Upper lobe of left lung (tissue), 6 donors: ENCODE measurements around the gene MESP2. TPM values are rescaled to one million over a fixed set of nuclear protein-coding genes. Genes with fewer than 3 reads are reported as not detected.

Experiments used
- ATAC-seq, 2 donors: fragments of 200-7000 bp; cut with Tn5 transposase; one replicate each; pipeline ENCODE4 v1.9.1; 2022; ENCODE audit warnings: mild to moderate bottlenecking in 2 of 2, moderate library complexity in 2 of 2; ENCODE audit not compliant: low FRiP score in 2 of 2
- DNase-seq, 2 donors: peaks; one replicate each; pipeline ENCODE4 v3.0.0-alpha.2; 2019 to 2020
- H3K27ac ChIP-seq, 4 donors: fragments of 200-600 bp; sonication (generic); one replicate each; pipeline ENCODE4 v1.5.1; 2016 to 2019
- H3K27me3 ChIP-seq, 4 donors: fragments of 200-600 bp; sonication (generic); one replicate each; pipeline ENCODE4 v1.5.1; 2017 to 2019
- H3K36me3 ChIP-seq, 4 donors: fragments of 200-600 bp; sonication (generic); one replicate each; pipeline ENCODE4 v1.5.1; 2016 to 2019
- H3K4me1 ChIP-seq, 4 donors: fragments of 200-600 bp; sonication (generic); one replicate each; pipeline ENCODE4 v1.5.1; 2018 to 2019
- H3K4me3 ChIP-seq, 4 donors: fragments of 200-600 bp; sonication (generic); one replicate each; pipeline ENCODE4 v1.5.1; 2017 to 2019; ENCODE audit warnings: mild to moderate bottlenecking in 2 of 4, moderate library complexity in 1 of 4
- H3K9me3 ChIP-seq, 4 donors: fragments of 200-600 bp; sonication (generic); one replicate each; pipeline ENCODE4 v1.5.1; 2018 to 2019
- EP300 ChIP-seq, 4 donors: sonication (generic); formaldehyde crosslinking; IDR thresholded peaks; one replicate each; pipeline ENCODE4 v1.5.1; 2017; ENCODE audit warnings: antibody characterized with exemption in 4 of 4, control low read depth in 2 of 4
- POLR2A ChIP-seq, 4 donors: fragments of 450-650 bp; IDR thresholded peaks; one replicate each; pipeline ENCODE4 v1.5.1; 2016 to 2017; ENCODE audit warnings: antibody characterized with exemption in 4 of 4, mild to moderate bottlenecking in 2 of 4
- POLR2AphosphoS5 ChIP-seq, 2 donors: sonication (generic); formaldehyde crosslinking; IDR thresholded peaks; one replicate each; pipeline ENCODE4 v1.5.1; 2017; ENCODE audit warnings: antibody characterized with exemption in 2 of 2
- WGBS, 2 donors: methylation state at CpG; one replicate each; pipeline ENCODE4 v1.1.5; 2017 to 2018; 5-methylcytosine and 5-hydroxymethylcytosine counted together
- total RNA-seq, 6 donors: library from RNA; depleted of rRNA in 4 of 6; stranded (reverse); fragments of >200 nt in 4 of 6; gene quantifications; one replicate each; pipeline versions ENCODE4 v1.1.0 to v1.2.1, GENCODE V29; 2016 to 2021
- TF ChIP-seq, protein P1 (sequence below), 6 experiments: fragments of 450-650 bp in 4 of 6; fragments of 200-600 bp in 2 of 6; sonication (generic) in 2 of 6; IDR thresholded peaks; one replicate each; pipeline ENCODE4 v1.5.1; 2016 to 2019; ENCODE audit warnings: antibody characterized with exemption in 6 of 6
- donor health status: DM: no; HTN: no; CAD: no; lungs with moderate emphysema.
- donor health status: DM: no; HTN: yes; CAD: no; lungs with severe emphysema.

MESP2 gene
- total RNA-seq, 6 donors from 2014 or later: 0.26 TPM; not detected in 5

DNA sequence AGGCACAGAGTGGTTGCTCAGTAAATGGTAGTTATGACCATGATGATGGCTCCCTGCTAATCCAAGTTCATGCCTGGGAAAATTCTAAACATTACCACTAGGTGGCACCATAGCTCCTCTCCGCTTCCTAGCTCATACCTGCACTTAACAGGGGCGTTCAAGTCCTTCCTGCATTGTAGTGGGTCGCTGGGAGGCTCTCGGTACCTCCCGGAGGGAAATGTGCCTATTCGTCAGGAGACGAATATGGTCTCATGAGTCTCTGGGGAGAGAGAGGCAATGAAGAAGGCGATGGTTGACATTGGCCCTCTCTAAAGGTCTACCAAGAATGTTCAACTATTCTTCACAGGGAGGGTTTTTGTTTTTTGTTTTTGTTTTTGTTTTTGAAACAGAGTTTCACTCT lies 36.0 kb upstream of the MESP2 start:
- DNase-seq: peak in 1 of 2 donors; percentile 49
- no peaks in the 10 kb centered on the region for H3K36me3 ChIP-seq
- peak; percentile 73 to 89 for ATAC-seq
- no peaks in the 10 kb centered on the region for H3K9me3 ChIP-seq
- H3K27me3 ChIP-seq: no peaks in the 10 kb centered on the region
- 6 to 8% methylated on average over 8 of the region's 8 CpGs for WGBS, 2 donors
- no peaks in the 10 kb centered on the region for H3K4me1 ChIP-seq
- no peak overlapping the region for H3K4me3 ChIP-seq
- TF ChIP-seq EP300 (IDR thresholded peaks at IDR 0.05): no peak
- no peak for TF ChIP-seq POLR2AphosphoS5 (IDR thresholded peaks at IDR 0.05)
- TF ChIP-seq, protein P1, sequence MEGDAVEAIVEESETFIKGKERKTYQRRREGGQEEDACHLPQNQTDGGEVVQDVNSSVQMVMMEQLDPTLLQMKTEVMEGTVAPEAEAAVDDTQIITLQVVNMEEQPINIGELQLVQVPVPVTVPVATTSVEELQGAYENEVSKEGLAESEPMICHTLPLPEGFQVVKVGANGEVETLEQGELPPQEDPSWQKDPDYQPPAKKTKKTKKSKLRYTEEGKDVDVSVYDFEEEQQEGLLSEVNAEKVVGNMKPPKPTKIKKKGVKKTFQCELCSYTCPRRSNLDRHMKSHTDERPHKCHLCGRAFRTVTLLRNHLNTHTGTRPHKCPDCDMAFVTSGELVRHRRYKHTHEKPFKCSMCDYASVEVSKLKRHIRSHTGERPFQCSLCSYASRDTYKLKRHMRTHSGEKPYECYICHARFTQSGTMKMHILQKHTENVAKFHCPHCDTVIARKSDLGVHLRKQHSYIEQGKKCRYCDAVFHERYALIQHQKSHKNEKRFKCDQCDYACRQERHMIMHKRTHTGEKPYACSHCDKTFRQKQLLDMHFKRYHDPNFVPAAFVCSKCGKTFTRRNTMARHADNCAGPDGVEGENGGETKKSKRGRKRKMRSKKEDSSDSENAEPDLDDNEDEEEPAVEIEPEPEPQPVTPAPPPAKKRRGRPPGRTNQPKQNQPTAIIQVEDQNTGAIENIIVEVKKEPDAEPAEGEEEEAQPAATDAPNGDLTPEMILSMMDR (IDR thresholded peaks at IDR 0.05): peak; percentile 90 to 95 (median 92)
- no peak for TF ChIP-seq POLR2A (IDR thresholded peaks at IDR 0.05)
- no peak overlapping the region for H3K27ac ChIP-seq

DNA sequence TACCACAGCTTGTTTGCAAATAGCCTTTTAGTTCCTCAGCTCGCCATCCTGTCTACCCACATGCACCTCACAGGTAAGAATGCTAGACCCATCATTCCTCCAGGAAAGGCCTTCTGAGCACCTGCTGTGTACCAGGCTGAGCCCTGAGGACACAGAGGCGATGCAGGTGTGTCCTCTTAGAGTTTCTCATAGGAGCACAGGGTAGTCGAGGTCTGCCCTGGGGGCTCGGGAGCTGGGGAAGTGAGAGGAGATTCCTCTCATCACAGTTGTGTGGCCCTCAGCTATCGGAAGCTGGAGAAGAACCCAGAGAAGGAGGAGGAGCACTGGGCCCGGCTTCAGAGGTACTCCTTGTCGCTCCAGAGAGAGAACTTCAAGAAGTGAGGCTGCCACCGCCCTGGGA lies 33.1 kb upstream of the MESP2 start:
- 88 to 94% methylated on average over 6 to 8 of the region's 8 CpGs for WGBS, 2 donors
- Histone ChIP-seq H3K27ac (no peak overlapping the region), H3K4me1 (no peaks in the 10 kb centered on the region), H3K36me3 (no peaks in the 10 kb centered on the region), H3K9me3 (no peaks in the 10 kb centered on the region), H3K27me3 (no peaks in the 10 kb centered on the region), H3K4me3 (no peak overlapping the region)
- ATAC-seq: peak in 1 of 2 donors; percentile 19
- no peak for TF ChIP-seq EP300 (IDR thresholded peaks at IDR 0.05)
- no peak for TF ChIP-seq POLR2AphosphoS5 (IDR thresholded peaks at IDR 0.05)
- TF ChIP-seq, protein P1 (IDR thresholded peaks at IDR 0.05): no peak
- no peak for TF ChIP-seq POLR2A (IDR thresholded peaks at IDR 0.05)
- DNase-seq: no peak

DNA sequence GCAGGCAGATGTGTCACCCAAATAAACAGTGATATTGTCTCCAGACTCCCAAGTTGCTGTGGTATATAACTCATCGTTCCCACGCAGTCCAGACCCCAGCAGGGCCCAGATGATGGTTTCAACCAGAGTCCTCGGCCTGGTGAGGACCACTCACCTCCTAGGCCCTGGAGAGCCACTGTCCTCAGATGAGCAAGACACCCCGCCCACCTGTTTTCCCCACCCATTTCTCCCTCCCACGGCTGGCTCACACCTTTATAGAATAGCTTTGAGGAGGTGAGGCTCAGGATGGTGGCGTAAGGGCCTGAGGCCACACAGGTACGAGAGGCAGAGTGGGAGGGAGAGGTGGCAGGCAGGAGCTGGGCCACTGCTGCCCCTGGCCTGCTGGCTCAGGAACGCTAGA lies 32.5 kb upstream of the MESP2 start:
- no peak for ATAC-seq
- Histone ChIP-seq H3K36me3 (no peaks in the 10 kb centered on the region), H3K4me1 (no peaks in the 10 kb centered on the region), H3K27ac (no peak overlapping the region), H3K9me3 (no peaks in the 10 kb centered on the region), H3K4me3 (no peak overlapping the region), H3K27me3 (no peaks in the 10 kb centered on the region)
- whole genome bisulfite sequencing, 2 donors: 83 to 86% methylated on average over 6 to 8 of the region's 8 CpGs
- TF ChIP-seq EP300 (IDR thresholded peaks at IDR 0.05): no peak
- TF ChIP-seq POLR2A (IDR thresholded peaks at IDR 0.05): no peak
- TF ChIP-seq, protein P1 (IDR thresholded peaks at IDR 0.05): no peak
- TF ChIP-seq POLR2AphosphoS5 (IDR thresholded peaks at IDR 0.05): no peak
- DNase-seq: no peak

DNA sequence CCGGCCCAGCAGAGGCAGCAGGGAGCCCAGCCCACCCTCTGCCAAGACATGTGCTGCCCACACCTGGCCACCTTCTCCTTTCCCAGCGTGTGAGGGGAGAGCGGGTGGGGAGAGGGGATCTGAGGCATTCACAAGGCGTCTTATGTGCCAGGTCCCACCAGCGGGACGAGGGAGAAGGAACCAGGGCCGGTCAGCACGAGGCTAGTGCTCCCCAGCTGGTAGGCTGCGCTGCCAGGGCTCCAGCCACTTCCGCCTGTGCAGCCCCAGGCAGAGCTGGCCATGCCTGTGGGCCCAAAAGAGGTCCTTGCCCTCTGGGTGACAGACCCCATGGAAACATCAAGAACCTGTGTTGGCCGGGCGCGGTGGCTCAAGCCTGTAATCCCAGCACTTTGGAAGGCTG lies 31.0 kb upstream of the MESP2 start:
- ATAC-seq (no peak), DNase-seq (peak in 1 of 2 donors; percentile 41)
- Histone ChIP-seq H3K27me3 (peaks cover 0 to 5% (median 0%) of the 10 kb centered on the region in 4 donors), H3K36me3 (no peaks in the 10 kb centered on the region), H3K4me1 (peaks cover 4 to 6% (median 5%) of the 10 kb centered on the region in 4 donors), H3K9me3 (no peaks in the 10 kb centered on the region), H3K4me3 (no peak overlapping the region), H3K27ac (no peak overlapping the region)
- 84 to 94% methylated on average over 10 to 13 of the region's 13 CpGs for WGBS, 2 donors
- TF ChIP-seq POLR2AphosphoS5 (IDR thresholded peaks at IDR 0.05): no peak
- no peak for TF ChIP-seq EP300 (IDR thresholded peaks at IDR 0.05)
- no peak for TF ChIP-seq POLR2A (IDR thresholded peaks at IDR 0.05)
- TF ChIP-seq, protein P1 (IDR thresholded peaks at IDR 0.05): no peak

DNA sequence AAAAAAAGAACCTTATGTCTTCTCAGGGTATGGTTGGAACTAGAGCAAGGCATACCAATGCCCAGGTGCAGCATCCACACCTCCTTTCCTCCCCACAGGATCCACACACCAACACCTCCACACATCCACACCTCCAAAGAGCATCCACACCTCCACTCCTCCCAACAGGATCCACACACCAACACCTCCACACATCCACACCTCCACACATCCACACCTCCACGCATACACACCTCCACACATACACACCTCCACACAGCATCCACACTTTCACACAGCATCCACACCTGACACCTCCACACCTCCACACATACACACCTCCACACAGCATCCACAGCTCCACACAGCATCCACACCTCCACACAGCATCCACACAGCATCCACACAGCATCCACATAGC lies 30.4 kb upstream of the MESP2 start:
- TF ChIP-seq POLR2AphosphoS5 (IDR thresholded peaks at IDR 0.05) (no peak), POLR2A (IDR thresholded peaks at IDR 0.05) (no peak), EP300 (IDR thresholded peaks at IDR 0.05) (no peak)
- TF ChIP-seq, protein P1 (IDR thresholded peaks at IDR 0.05): no peak
- H3K4me1 ChIP-seq: peaks cover 9 to 11% (median 10%) of the 10 kb centered on the region in 4 donors
- H3K9me3 ChIP-seq: no peaks in the 10 kb centered on the region
- H3K4me3 ChIP-seq: no peak overlapping the region
- H3K27ac ChIP-seq: no peak overlapping the region
- DNase-seq: no peak
- 77 to 85% methylated on average over 1 of the region's 1 CpG for WGBS, 2 donors
- H3K36me3 ChIP-seq: no peaks in the 10 kb centered on the region
- peaks cover 0 to 6% (median 0%) of the 10 kb centered on the region in 4 donors for H3K27me3 ChIP-seq
- ATAC-seq: no peak
